ENCODE data around the gene U2SURP.

DNA sequence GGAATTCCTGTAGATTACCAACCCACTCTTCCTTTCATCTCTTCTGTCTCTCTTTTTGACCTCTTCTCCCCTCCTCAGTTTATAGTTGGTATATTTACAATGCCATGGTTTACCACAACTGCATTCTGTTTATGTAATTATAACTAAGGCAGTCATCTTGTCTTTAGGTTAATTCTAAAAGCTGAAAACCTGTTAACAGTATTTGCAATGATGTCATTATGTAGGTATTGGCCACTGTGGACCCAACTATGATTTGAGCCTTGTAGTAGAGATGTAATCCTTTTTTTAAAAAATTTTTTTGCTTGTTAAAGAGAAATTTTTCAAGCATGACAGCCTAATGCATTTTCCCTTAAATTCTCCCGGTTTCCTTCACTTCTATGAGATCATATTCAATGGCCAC is 87.5 kb downstream of the U2SURP start:
- no peak for TF ChIP-seq CBX5 (IDR thresholded peaks at IDR 0.05; ENCODE audit: low read depth)
- TF ChIP-seq HDAC2 (IDR thresholded peaks at IDR 0.05) = no peak
- no peak for TF ChIP-seq SREBF2 (IDR thresholded peaks at IDR 0.05; ENCODE audit: low read length)
- no peak for TF ChIP-seq CHD1 (IDR thresholded peaks at IDR 0.05; ENCODE audit: low read depth, low read length)
- no peak for TF ChIP-seq ETV6 (conservative IDR thresholded peaks at IDR 0.05 in 1 of 2, IDR thresholded peaks at IDR 0.05 in 1 of 2; ENCODE audit: borderline replicate concordance in 1 of 2, low read depth in 1 of 2)
